ENCODE data around the gene SLC5A10.
"Not testable (repeated sequence)": the region's sequence is repeated elsewhere in the genome, so short reads cannot be mapped to it uniquely, and the experiment has no call there.

Gene SLC5A10

GRCh38 chr17:18948476-18949006, 3.4 kb upstream of the SLC5A10 start:
- no peak for DNase-seq

- no peak for DNase-seq
Measured at GRCh38 chr17:18949566-18949965, 2.4 kb upstream of the SLC5A10 start.

GRCh38 chr17:18950346-18950745, 1.6 kb upstream of the SLC5A10 start:
- DNase-seq = no peak

- DNase-seq = no peak
Measured at GRCh38 chr17:18950944-18951905, 740 bp upstream of the SLC5A10 start.

GRCh38 chr17:18953231-18953728, 1.3 kb downstream of the SLC5A10 start:
- DNase-seq = no peak

GRCh38 chr17:18954321-18954720, 2.4 kb downstream of the SLC5A10 start:
- no peak for DNase-seq

- DNase-seq = no peak
Measured at GRCh38 chr17:18955009-18955408, 3.0 kb downstream of the SLC5A10 start.

GRCh38 chr17:18956021-18956420, 4.1 kb downstream of the SLC5A10 start:
- DNase-seq = not testable (repeated sequence)

GRCh38 chr17:18956581-18956980, 4.6 kb downstream of the SLC5A10 start:
- no peak for DNase-seq

- no peak for DNase-seq
Measured at GRCh38 chr17:18957831-18958230, 5.9 kb downstream of the SLC5A10 start.

GRCh38 chr17:18958611-18959010, 6.6 kb downstream of the SLC5A10 start:
- DNase-seq = no peak

GRCh38 chr17:18959071-18959844, 7.3 kb downstream of the SLC5A10 start:
- DNase-seq = no peak

GRCh38 chr17:18959845-18960240, 7.9 kb downstream of the SLC5A10 start:
- no peak for DNase-seq

- no peak for DNase-seq
Measured at GRCh38 chr17:18960241-18960665, 8.3 kb downstream of the SLC5A10 start.

GRCh38 chr17:18960803-18961511, 9.0 kb downstream of the SLC5A10 start:
- DNase-seq = peak; percentile 81

GRCh38 chr17:18961634-18962493, 9.9 kb downstream of the SLC5A10 start:
- DNase-seq = no peak

- no peak for DNase-seq
Measured at GRCh38 chr17:18962494-18962815, 10.5 kb downstream of the SLC5A10 start.

- no peak for DNase-seq
Measured at GRCh38 chr17:18963126-18964017, 11.4 kb downstream of the SLC5A10 start.

GRCh38 chr17:18964018-18964351, 12.0 kb downstream of the SLC5A10 start:
- no peak for DNase-seq

GRCh38 chr17:18964550-18964949, 12.6 kb downstream of the SLC5A10 start:
- no peak for DNase-seq

Data from OCI-M1 (cell line).